ENCODE results near the gene USP36.
A peak's percentile ranks its signal among the peaks of the same experiment; 100 is the strongest.

Gene USP36

GRCh38 chr17:78764871-78765270, 75.7 kb downstream of the USP36 start:
- Histone ChIP-seq H3K79me2 (ENCODE audit: low read length) (peaks cover 97% of the 10 kb centered on the region), H3K4me1 (ENCODE audit: low read length) (peaks cover 48% of the 10 kb centered on the region), H3K9me3 (replicated peaks; ENCODE audit: insufficient read depth, low read length) (no peaks in the 10 kb centered on the region), H3K9me2 (replicated peaks; ENCODE audit: insufficient read depth, low read length) (no peaks in the 10 kb centered on the region), H3K27ac (ENCODE audit: low read length) (no peak overlapping the region), H3F3A (ENCODE audit: insufficient read depth, low read length) (peaks cover 20% of the 10 kb centered on the region), H2AFZ (ENCODE audit: low read length) (no peak overlapping the region), H3K36me3 (replicated peaks; ENCODE audit: insufficient read depth, low read length) (no peaks in the 10 kb centered on the region), H3K9ac (ENCODE audit: low read length) (no peak overlapping the region), H3K4me3 (ENCODE audit: low read length) (no peak overlapping the region), H4K20me1 (ENCODE audit: insufficient read depth, low read length) (no peaks in the 10 kb centered on the region), H3K27me3 (replicated peaks; ENCODE audit: insufficient read depth, low read length) (no peaks in the 10 kb centered on the region), H3K4me2 (ENCODE audit: low read depth, low read length) (no peak overlapping the region)
- DNase-seq, result no peak
- no peak for TF ChIP-seq CTCF (IDR thresholded peaks at IDR 0.05; ENCODE audit: low read length)

GRCh38 chr17:78763561-78763960, 77.1 kb downstream of the USP36 start:
- Histone ChIP-seq H3F3A (ENCODE audit: insufficient read depth, low read length) (peaks cover 31% of the 10 kb centered on the region), H4K20me1 (ENCODE audit: insufficient read depth, low read length) (no peaks in the 10 kb centered on the region), H3K36me3 (replicated peaks; ENCODE audit: insufficient read depth, low read length) (no peaks in the 10 kb centered on the region), H2AFZ (ENCODE audit: low read length) (no peak overlapping the region), H3K9me2 (replicated peaks; ENCODE audit: insufficient read depth, low read length) (no peaks in the 10 kb centered on the region), H3K27ac (ENCODE audit: low read length) (no peak overlapping the region), H3K9ac (ENCODE audit: low read length) (no peak overlapping the region), H3K79me2 (ENCODE audit: low read length) (peaks cover 97% of the 10 kb centered on the region), H3K4me1 (ENCODE audit: low read length) (peaks cover 43% of the 10 kb centered on the region), H3K9me3 (replicated peaks; ENCODE audit: insufficient read depth, low read length) (no peaks in the 10 kb centered on the region), H3K4me3 (ENCODE audit: low read length) (no peak overlapping the region), H3K4me2 (ENCODE audit: low read depth, low read length) (no peak overlapping the region), H3K27me3 (replicated peaks; ENCODE audit: insufficient read depth, low read length) (no peaks in the 10 kb centered on the region)
- no peak for DNase-seq
- TF ChIP-seq EZH2 (optimal IDR thresholded peaks at IDR 0.05; ENCODE audit: low read depth, low read length) (no peak), CTCF (IDR thresholded peaks at IDR 0.05; ENCODE audit: low read length) (no peak), EZH2phosphoT487 (IDR thresholded peaks at IDR 0.05; ENCODE audit: low read length) (no peak)

- no peak for TF ChIP-seq EZH2 (optimal IDR thresholded peaks at IDR 0.05; ENCODE audit: low read depth, low read length)
- TF ChIP-seq EZH2phosphoT487 (IDR thresholded peaks at IDR 0.05; ENCODE audit: low read length), result no peak
- no peak for TF ChIP-seq CTCF (IDR thresholded peaks at IDR 0.05; ENCODE audit: low read length)
- peaks cover 97% of the 10 kb centered on the region for H3K79me2 ChIP-seq (ENCODE audit: low read length)
- DNase-seq, result no peak
- no peaks in the 10 kb centered on the region for H3K36me3 ChIP-seq (replicated peaks; ENCODE audit: insufficient read depth, low read length)
- no peak overlapping the region for H2AFZ ChIP-seq (ENCODE audit: low read length)
- H3K9me3 ChIP-seq (replicated peaks; ENCODE audit: insufficient read depth, low read length), result no peaks in the 10 kb centered on the region
- H3K9me2 ChIP-seq (replicated peaks; ENCODE audit: insufficient read depth, low read length), result no peaks in the 10 kb centered on the region
- H3K27ac ChIP-seq (ENCODE audit: low read length), result peak overlapping the region; percentile 10; the same call in 1 of the 2 replicates
- no peaks in the 10 kb centered on the region for H3K27me3 ChIP-seq (replicated peaks; ENCODE audit: insufficient read depth, low read length)
- peaks cover 38% of the 10 kb centered on the region for H3K4me1 ChIP-seq (ENCODE audit: low read length)
- no peak overlapping the region for H3K4me2 ChIP-seq (ENCODE audit: low read depth, low read length)
- H3F3A ChIP-seq (ENCODE audit: insufficient read depth, low read length), result peaks cover 19% of the 10 kb centered on the region
- no peaks in the 10 kb centered on the region for H4K20me1 ChIP-seq (ENCODE audit: insufficient read depth, low read length)
- H3K9ac ChIP-seq (ENCODE audit: low read length), result no peak overlapping the region
- H3K4me3 ChIP-seq (ENCODE audit: low read length), result no peak overlapping the region
Observed at GRCh38 chr17:78761789-78762406, 78.7 kb downstream of the USP36 start.
